K562 (cell line): ENCODE data around the gene KIF6. TPM values are rescaled to one million over a fixed set of nuclear protein-coding genes. Genes with fewer than 3 reads are reported as not detected.

Experiments
- ATAC-seq: fragments of 200-7000 bp; cut with Tn5 transposase; 3 replicates; pipeline ENCODE4 v1.9.1; 2020; ENCODE audit warnings: moderate library complexity
- BruUV-seq: library from RNA; stranded (reverse); fragments of 400-500 nt; replicated peaks from 2 replicates; lab custom pipeline; 2021; lab: Mats Ljungman, UMichigan
- CTCF ChIA-PET: fragments of 300-600 bp; formaldehyde crosslinking; extraction: SDS; loops from one replicate; lab custom pipeline; 2021; ENCODE audit warnings: low intra/inter-chr PET ratio; lab: Yijun Ruan, JAX
- POLR2A ChIA-PET: fragments of 300-600, 350-650 bp; sonication (Branson Sonifier 250); formaldehyde crosslinking; extraction: SDS; loops from one replicate; lab custom pipeline; 2021; ENCODE audit warnings: antibody characterized with exemption, inconsistent platforms; lab: Yijun Ruan, JAX
- DNase-seq, 4 experiments: peaks; one replicate each; pipeline versions ENCODE4 v3.0.0 to v3.0.0-alpha.2; 2011 to 2018; ENCODE audit warnings: low spot score in 3 of 4, mixed read lengths in 3 of 4; ENCODE audit errors: extremely low read depth in 1 of 4
- FAIRE-seq: peaks from 2 replicates; lab custom pipeline; 2011; peaks lifted over from hg19 to GRCh38; lab: Jason Lieb, UNC
- H2AFZ ChIP-seq: 2 replicates; pipeline ENCODE4 v1.6.0; 2011; ENCODE audit warnings: low read depth, low read length, control low read depth, inconsistent platforms
- H3K27ac ChIP-seq: fragments of 200-600 bp; 3 replicates; pipeline ENCODE4 v1.8.0; 2011; ENCODE audit warnings: low read depth, mild to moderate bottlenecking, control low read depth, inconsistent platforms, low read length, moderate library complexity, mixed read lengths; ENCODE audit errors: extremely low read depth
- H3K27me3 ChIP-seq, 2 experiments: fragments of 300-600 bp in 1 of 2; 2 replicates in 1 of 2; 3 replicates in 1 of 2; pipeline versions ENCODE4 v1.6.0 to v1.8.0; 2011; ENCODE audit warnings: inconsistent platforms in 2 of 2, low read length in 2 of 2, mild to moderate bottlenecking in 1 of 2, mixed read lengths in 1 of 2, moderate library complexity in 1 of 2; ENCODE audit not compliant: control insufficient read depth in 2 of 2, insufficient read depth in 2 of 2
- H3K36me3 ChIP-seq: fragments of 300-600 bp; 3 replicates; pipeline ENCODE4 v1.8.0; 2011; ENCODE audit warnings: mild to moderate bottlenecking, low read length, inconsistent platforms; ENCODE audit not compliant: control insufficient read depth, insufficient read depth
- H3K4me1 ChIP-seq, 2 experiments: fragments of 200-600 bp in 1 of 2; replicated peaks in 1 of 2; 2 replicates in 1 of 2; 3 replicates in 1 of 2; pipeline versions ENCODE4 v1.5.1 to v1.8.0; 2011; ENCODE audit warnings: inconsistent platforms in 2 of 2, low read length in 2 of 2, mild to moderate bottlenecking in 1 of 2, mixed read lengths in 1 of 2, moderate library complexity in 1 of 2; ENCODE audit not compliant: control insufficient read depth in 2 of 2, insufficient read depth in 2 of 2
- H3K4me2 ChIP-seq: 2 replicates; pipeline ENCODE4 v1.6.1; 2011; ENCODE audit warnings: low read length, control low read depth, inconsistent platforms, mixed read lengths; ENCODE audit not compliant: insufficient read depth
- H3K4me3 ChIP-seq: fragments of 200-600 bp; sonication (generic), shearing (Covaris generic); 2 replicates; pipeline ENCODE4 v1.5.1; 2016; ENCODE audit warnings: control low read depth, inconsistent platforms
- H3K79me2 ChIP-seq: fragments of 200-600 bp; 3 replicates; pipeline ENCODE4 v1.8.0; 2011; ENCODE audit warnings: low read length, inconsistent platforms; ENCODE audit not compliant: control insufficient read depth, insufficient read depth
- H3K9ac ChIP-seq, 2 experiments: 2 replicates each; pipeline versions ENCODE4 v1.6.0 to v1.6.1; 2011; ENCODE audit warnings: low read depth in 2 of 2, low read length in 2 of 2, control low read depth in 1 of 2, inconsistent platforms in 1 of 2, mild to moderate bottlenecking in 1 of 2, mixed read lengths in 1 of 2; ENCODE audit not compliant: insufficient read depth in 1 of 2
- H3K9me1 ChIP-seq: one replicate; pipeline ENCODE4 v1.6.0; 2011; ENCODE audit warnings: inconsistent platforms, mild to moderate bottlenecking, low read length, moderate library complexity; ENCODE audit not compliant: control insufficient read depth, insufficient read depth
- H3K9me3 ChIP-seq: replicated peaks from 2 replicates; pipeline ENCODE4 v1.5.1; 2011; ENCODE audit warnings: low read depth, low read length, inconsistent platforms; ENCODE audit not compliant: control insufficient read depth, insufficient read depth
- H4K20me1 ChIP-seq: replicated peaks from 2 replicates; pipeline ENCODE4 v1.6.1; 2011; ENCODE audit warnings: low read length, inconsistent platforms, mixed read lengths; ENCODE audit not compliant: control insufficient read depth, insufficient read depth
- ATF3 ChIP-seq, 2 experiments: fragments of 450-650 bp in 1 of 2; sonication (generic) in 1 of 2; formaldehyde crosslinking in 1 of 2; IDR thresholded peaks in 1 of 2; conservative IDR thresholded peaks in 1 of 2; 2 replicates each; pipeline versions ENCODE4 v1.6.1 to v1.8.1; 2016 to 2023; ENCODE audit warnings: mild to moderate bottlenecking in 2 of 2, moderate library complexity in 2 of 2, inconsistent platforms in 1 of 2, missing genetic modification reagents in 1 of 2
- EZH2 ChIP-seq: IDR thresholded peaks from 2 replicates; pipeline ENCODE4 v1.6.1; 2012; ENCODE audit warnings: low read depth, mild to moderate bottlenecking, inconsistent platforms, low read length, borderline replicate concordance
- FOSL1 ChIP-seq: fragments of 200-800 bp; sonication (Bioruptor generic); conservative IDR thresholded peaks from 2 replicates; pipeline ENCODE4 v1.6.1; 2016; ENCODE audit warnings: missing genetic modification characterization, missing compliant biosample characterization
- HMBOX1 ChIP-seq: sonication (generic); IDR thresholded peaks from 2 replicates; pipeline ENCODE4 v1.6.1; 2016
- JUND ChIP-seq, 2 experiments: IDR thresholded peaks; 2 replicates in 1 of 2; 3 replicates in 1 of 2; pipeline ENCODE4 v1.6.1; 2011; ENCODE audit warnings: borderline replicate concordance in 2 of 2, low read depth in 2 of 2, low read length in 2 of 2, improper control_type of control experiment in 1 of 2, missing biosample characterization in 1 of 2, missing genetic modification characterization in 1 of 2, missing genetic modification reagents in 1 of 2
- PRDM10 ChIP-seq: fragments of 450-650 bp; IDR thresholded peaks from 2 replicates; pipeline ENCODE4 v1.6.1; 2018; ENCODE audit not compliant: partially characterized antibody
- WGBS: fragments of 100-300 bp; shearing (Covaris generic); methylation state at CpG from one replicate; pipeline ENCODE4 v1.1.6; 2016; ENCODE audit warnings: low coverage, mixed read lengths; ENCODE audit not compliant: insufficient coverage; ENCODE audit errors: missing lambda C conversion rate; 5-methylcytosine and 5-hydroxymethylcytosine counted together
- in situ Hi-C: fragments of 300-500 bp; cut with MboI; formaldehyde crosslinking; loops from 4 replicates; pipeline ENCODE4 v1.15.0; 2018; ENCODE audit warnings: inconsistent platforms, mixed read lengths
- intact Hi-C: fragments of 100-400 bp; cut with micrococcal nuclease; formaldehyde crosslinking; loops from 2 replicates; pipeline ENCODE4 v1.14.2; 2022
- polyA plus RNA-seq, 8 experiments: library from polyadenylated mRNA; depleted of rRNA in 4 of 8; stranded (reverse) in 5 of 8; unstranded in 3 of 8; fragments of >200 nt; fragmentation: Nextera tagmentation in 2 of 8; fragmentation: Illumina TruSeq in 1 of 8; extraction: Ambion mirVana in 2 of 8; extraction: Trizol in 1 of 8; gene quantifications; 2 replicates each; pipeline versions ENCODE4 v1.2.1 to v1.2.3, GENCODE V29; 2011 to 2014; ENCODE audit warnings: inconsistent platforms in 1 of 8, missing spikeins in 1 of 8
- total RNA-seq, 7 experiments: library from RNA; depleted of rRNA in 6 of 7; stranded (reverse); fragments of >200 nt in 6 of 7; fragmentation: Illumina TruSeq in 2 of 7; extraction: Trizol in 2 of 7; gene quantifications; 2 replicates each; pipeline versions ENCODE4 v1.2.1 to v1.2.3, GENCODE V29; 2011 to 2021; ENCODE audit warnings: low replicate concordance in 1 of 7

The KIF6 gene
- total and polyA plus RNA-seq, 9 of the 15 experiments (the other 6 are each of a cell fraction or from before 2014, with no cell fraction given) = not detected

- no peaks in the 10 kb centered on the region for H3K4me1 ChIP-seq
- peak; percentile 95 for TF ChIP-seq FOSL1
- peak; percentile 61 for TF ChIP-seq ATF3 (IDR thresholded peaks at IDR 0.05)
- TF ChIP-seq ATF3 (CRISPR knock-in tag; conservative IDR thresholded peaks at IDR 0.05) = no peak
- TF ChIP-seq JUND (IDR thresholded peaks at IDR 0.05; ENCODE audit: borderline replicate concordance, low read depth, low read length) = no peak
- TF ChIP-seq JUND (tag; IDR thresholded peaks at IDR 0.05; ENCODE audit: borderline replicate concordance, low read depth, low read length) = peak; percentile 54; the same call in 1 of the 3 replicates
- no peak for TF ChIP-seq HMBOX1
- TF ChIP-seq EZH2 = no peak
- TF ChIP-seq PRDM10 = peak; percentile 30
- TF ChIP-seq, all 486 proteins: peak for 4
- under 1% methylated on average over 13 of the region's 13 CpGs for WGBS
- BruUV-seq = no TSS peak
- no peak overlapping the region for H3K27ac ChIP-seq
- FAIRE-seq (no peak), DNase-seq (no peak), ATAC-seq (0 out of 3 replicates have a peak, but pooled peaks have one; percentile 12)
- intact Hi-C loops = no loop called here
- CTCF ChIA-PET = no interaction called here
- H4K20me1 ChIP-seq = peaks cover 7% of the 10 kb centered on the region
- H3K27me3 ChIP-seq = peaks cover 8 to 56% of the 10 kb centered on the region in 2 experiments; a peak in 4 of 5 replicates
- no peaks in the 10 kb centered on the region for H3K9me1 ChIP-seq
- H3K79me2 ChIP-seq = no peaks in the 10 kb centered on the region
- in situ Hi-C loops = loop anchor here (5.0 to 25.0 kb wide), 5 partner anchors 52 to 1672 kb away; partner anchors contain the start of genes TSPO2 and UNC5CL
- H2AFZ ChIP-seq = no peak overlapping the region
- H3K4me3 ChIP-seq = no peak overlapping the region
- H3K36me3 ChIP-seq = no peaks in the 10 kb centered on the region
- H3K9ac ChIP-seq = no peak overlapping the region
- POLR2A ChIA-PET = no interaction called here
- H3K9me3 ChIP-seq = no peaks in the 10 kb centered on the region
- H3K4me2 ChIP-seq = no peak overlapping the region
Measured at GRCh38 chr6:39365281-39366074, 359.7 kb downstream of the KIF6 start.
